ENCODE measurements around the gene CD82.
"Not testable (repeated sequence)": the region's sequence is repeated elsewhere in the genome, so short reads cannot be mapped to it uniquely, and the experiment has no call there.

CD82 gene

DNA sequence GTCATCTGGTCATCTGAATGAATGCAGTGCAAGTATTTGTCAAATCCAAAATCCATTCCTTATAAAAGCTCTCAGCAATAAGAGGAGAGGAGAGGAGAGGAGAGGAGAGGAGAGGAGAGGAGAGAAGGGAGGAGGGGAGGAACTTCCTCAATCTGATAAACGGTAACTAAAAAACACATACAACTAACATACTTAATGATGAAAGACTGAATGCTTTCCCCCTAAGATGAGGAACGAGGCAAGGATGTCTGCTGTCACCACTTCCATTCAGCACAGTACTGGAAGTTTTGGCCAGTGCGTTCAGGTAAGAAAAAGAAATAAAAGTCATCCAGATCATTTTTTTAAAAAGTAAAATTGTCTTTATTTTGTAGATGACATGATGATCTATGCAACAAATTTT lies 80.4 kb downstream of the CD82 start:
- DNase-seq (ENCODE audit: low read depth, low spot score) = no peak
- Histone ChIP-seq H3K4me3 (ENCODE audit: insufficient read length, low read depth) (no peak overlapping the region), H3K27me3 (ENCODE audit: insufficient read depth, insufficient read length) (no peaks in the 10 kb centered on the region), H3K4me1 (ENCODE audit: insufficient read depth, insufficient read length) (no peaks in the 10 kb centered on the region), H3K36me3 (ENCODE audit: insufficient read depth, insufficient read length, low read length) (no peaks in the 10 kb centered on the region), H3K9ac (ENCODE audit: insufficient read length, low read depth) (no peak overlapping the region), H3K9me3 (ENCODE audit: insufficient read depth, low read length) (peaks cover 30% of the 10 kb centered on the region)
- TF ChIP-seq SUZ12 (IDR thresholded peaks at IDR 0.05; ENCODE audit: extremely low read depth, insufficient read depth, insufficient read length) = no peak
- no peak for TF ChIP-seq YY1 (IDR thresholded peaks at IDR 0.05; ENCODE audit: insufficient read depth, insufficient read length)
- no peak for TF ChIP-seq ZNF274 (IDR thresholded peaks at IDR 0.05; ENCODE audit: low read depth, low read length)

DNA sequence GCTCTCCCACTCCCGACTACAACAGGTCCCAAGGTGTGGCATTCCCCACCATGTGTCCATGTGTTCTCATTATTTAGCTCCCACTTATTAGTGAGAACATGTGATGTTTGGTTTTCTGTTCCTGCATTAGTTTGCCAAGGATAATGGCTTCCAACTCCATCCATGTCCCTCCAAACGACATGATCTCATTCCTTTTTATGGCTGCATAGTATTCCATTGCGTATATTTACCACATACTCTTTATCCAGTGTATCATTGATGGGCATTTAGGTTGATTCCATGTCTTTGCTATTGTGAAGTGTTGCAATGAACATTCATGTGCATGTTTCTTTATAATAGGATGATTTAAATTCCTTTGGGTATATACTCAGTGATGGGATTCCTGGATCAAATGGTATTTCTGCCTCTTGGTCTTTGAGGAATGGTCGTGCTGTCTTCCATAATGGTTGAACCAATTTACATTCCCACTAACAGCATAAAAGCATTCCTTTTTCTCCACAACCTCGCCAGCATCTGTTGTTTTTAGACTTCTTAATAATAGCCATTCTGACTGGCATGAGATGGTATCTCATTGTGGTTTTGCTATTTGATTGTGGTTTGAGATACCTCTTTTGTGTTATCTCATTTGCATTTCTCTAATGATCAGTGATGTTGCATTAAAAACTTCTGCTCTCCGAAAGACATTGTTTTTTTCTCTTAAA lies 81.9 kb downstream of the CD82 start:
- H3K9me3 ChIP-seq (ENCODE audit: insufficient read depth, low read length) = peaks cover 28% of the 10 kb centered on the region
- not testable (repeated sequence) for H3K4me1 ChIP-seq (ENCODE audit: insufficient read depth, insufficient read length); DNase-seq (ENCODE audit: low read depth, low spot score); H3K27me3 ChIP-seq (ENCODE audit: insufficient read depth, insufficient read length); H3K4me3 ChIP-seq (ENCODE audit: insufficient read length, low read depth); H3K36me3 ChIP-seq (ENCODE audit: insufficient read depth, insufficient read length, low read length); H3K9ac ChIP-seq (ENCODE audit: insufficient read length, low read depth)

DNA sequence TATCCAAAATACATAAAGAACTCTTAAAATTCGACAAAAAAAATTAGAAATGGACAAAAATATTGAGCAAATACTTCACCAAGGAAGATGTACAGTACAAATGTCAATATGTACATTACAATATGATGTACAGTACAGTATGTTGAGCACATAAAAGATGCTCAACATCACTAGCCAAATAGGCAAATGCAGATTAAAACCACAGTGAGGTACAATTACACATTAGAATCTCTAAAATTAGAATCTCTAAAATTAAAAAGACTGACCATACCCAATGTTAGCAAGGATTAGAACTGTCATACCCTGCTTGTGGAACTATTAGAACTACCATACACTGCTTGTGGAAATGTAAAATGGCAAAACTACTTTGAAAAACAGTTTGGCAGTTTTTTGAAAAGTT lies 82.6 kb downstream of the CD82 start:
- TF ChIP-seq ZNF274 (IDR thresholded peaks at IDR 0.05; ENCODE audit: low read depth, low read length) (no peak), YY1 (IDR thresholded peaks at IDR 0.05; ENCODE audit: insufficient read depth, insufficient read length) (no peak), SUZ12 (IDR thresholded peaks at IDR 0.05; ENCODE audit: extremely low read depth, insufficient read depth, insufficient read length) (no peak)
- H3K36me3 ChIP-seq (ENCODE audit: insufficient read depth, insufficient read length, low read length) = no peaks in the 10 kb centered on the region

DNA sequence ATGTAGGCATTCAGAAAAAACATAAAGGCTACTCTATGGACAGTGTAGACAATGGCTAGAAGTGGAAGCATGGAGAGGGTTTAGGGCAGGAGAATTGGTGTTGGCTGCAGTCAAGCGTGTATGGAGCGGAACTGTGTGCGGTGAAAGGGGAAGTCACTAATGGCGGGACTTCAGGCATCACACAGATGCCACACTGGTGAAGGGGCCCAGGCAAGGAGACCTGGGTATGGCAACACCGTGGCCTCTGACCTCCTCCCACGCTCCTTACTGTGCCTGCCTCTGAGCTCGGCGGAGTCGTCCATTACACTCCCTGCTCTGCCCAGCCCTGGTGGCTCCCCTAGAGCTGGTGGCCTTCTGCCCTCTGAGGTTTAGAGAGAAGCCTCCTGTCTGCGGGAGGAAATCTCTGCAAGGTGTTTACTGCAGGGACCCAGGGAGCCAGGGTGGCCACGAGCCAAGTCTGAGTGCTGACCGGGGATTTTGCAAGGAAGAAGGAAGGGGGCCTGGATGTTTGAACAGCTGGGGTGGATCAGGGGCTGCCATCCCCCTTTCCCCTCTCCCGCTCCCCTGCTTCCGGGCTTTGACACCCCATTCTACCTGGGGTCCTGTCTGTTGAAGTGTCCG lies 86.2 kb downstream of the CD82 start:
- Histone ChIP-seq H3K9ac (ENCODE audit: insufficient read length, low read depth) (no peak overlapping the region), H3K4me3 (ENCODE audit: insufficient read length, low read depth) (no peak overlapping the region), H3K9me3 (ENCODE audit: insufficient read depth, low read length) (peaks cover 7% of the 10 kb centered on the region), H3K27me3 (ENCODE audit: insufficient read depth, insufficient read length) (no peaks in the 10 kb centered on the region), H3K36me3 (ENCODE audit: insufficient read depth, insufficient read length, low read length) (no peaks in the 10 kb centered on the region), H3K4me1 (ENCODE audit: insufficient read depth, insufficient read length) (peaks cover 13% of the 10 kb centered on the region)
- no peak for DNase-seq (ENCODE audit: low read depth, low spot score)
- TF ChIP-seq SUZ12 (IDR thresholded peaks at IDR 0.05; ENCODE audit: extremely low read depth, insufficient read depth, insufficient read length) = no peak
- TF ChIP-seq ZNF274 (IDR thresholded peaks at IDR 0.05; ENCODE audit: low read depth, low read length) = no peak
- TF ChIP-seq YY1 (IDR thresholded peaks at IDR 0.05; ENCODE audit: insufficient read depth, insufficient read length) = no peak

More for the DNA sequence above, 82.6 kb downstream of the CD82 start:
- Histone ChIP-seq H3K4me1 (ENCODE audit: insufficient read depth, insufficient read length) (no peaks in the 10 kb centered on the region), H3K4me3 (ENCODE audit: insufficient read length, low read depth) (no peak overlapping the region), H3K9ac (ENCODE audit: insufficient read length, low read depth) (no peak overlapping the region), H3K9me3 (ENCODE audit: insufficient read depth, low read length) (peaks cover 21% of the 10 kb centered on the region), H3K27me3 (ENCODE audit: insufficient read depth, insufficient read length) (no peaks in the 10 kb centered on the region)
- no peak for DNase-seq (ENCODE audit: low read depth, low spot score)

DNA sequence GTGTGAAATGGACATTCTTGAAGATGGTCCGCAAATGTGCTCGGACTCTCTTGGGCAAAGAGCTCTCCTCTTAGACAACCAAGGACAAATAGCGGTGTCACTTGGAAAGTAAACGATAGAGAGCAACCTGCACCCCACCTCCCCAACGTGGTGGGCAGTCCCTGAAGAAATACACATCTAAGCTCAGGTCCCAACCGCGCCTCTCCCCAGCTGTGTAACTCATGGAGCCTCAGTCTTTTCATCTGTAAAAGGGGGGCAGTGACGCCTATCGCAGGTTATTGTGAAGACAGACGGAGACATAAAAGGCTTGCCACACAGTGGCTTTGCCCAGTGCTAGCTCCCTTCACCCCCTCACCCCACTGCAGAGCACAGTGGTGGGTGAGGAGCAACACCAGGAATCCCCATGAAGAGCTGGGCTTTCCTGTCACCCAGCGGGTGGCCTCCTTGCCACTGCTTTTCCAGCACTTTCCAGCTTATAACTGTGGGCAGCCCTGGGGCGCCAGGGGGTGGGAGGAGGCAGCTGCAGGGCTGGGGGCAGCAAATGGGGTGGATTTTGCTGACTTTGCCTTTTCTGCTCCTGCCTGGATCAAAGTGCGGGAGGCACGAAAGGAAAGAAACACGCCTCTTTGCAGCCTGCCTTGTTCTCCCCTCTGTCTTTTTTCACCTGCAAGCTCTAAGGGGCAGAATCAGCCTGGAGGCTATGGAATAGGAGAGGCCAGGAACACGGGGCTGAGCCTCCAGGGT lies 87.6 kb downstream of the CD82 start:
- Histone ChIP-seq H3K36me3 (ENCODE audit: insufficient read depth, insufficient read length, low read length) (no peaks in the 10 kb centered on the region), H3K9ac (ENCODE audit: insufficient read length, low read depth) (no peak overlapping the region), H3K27me3 (ENCODE audit: insufficient read depth, insufficient read length) (no peaks in the 10 kb centered on the region), H3K4me3 (ENCODE audit: insufficient read length, low read depth) (no peak overlapping the region), H3K9me3 (ENCODE audit: insufficient read depth, low read length) (no peaks in the 10 kb centered on the region), H3K4me1 (ENCODE audit: insufficient read depth, insufficient read length) (peaks cover 13% of the 10 kb centered on the region)
- DNase-seq (ENCODE audit: low read depth, low spot score) = no peak
- TF ChIP-seq ZNF274 (IDR thresholded peaks at IDR 0.05; ENCODE audit: low read depth, low read length) (no peak), SUZ12 (IDR thresholded peaks at IDR 0.05; ENCODE audit: extremely low read depth, insufficient read depth, insufficient read length) (no peak), YY1 (IDR thresholded peaks at IDR 0.05; ENCODE audit: insufficient read depth, insufficient read length) (no peak)

DNA sequence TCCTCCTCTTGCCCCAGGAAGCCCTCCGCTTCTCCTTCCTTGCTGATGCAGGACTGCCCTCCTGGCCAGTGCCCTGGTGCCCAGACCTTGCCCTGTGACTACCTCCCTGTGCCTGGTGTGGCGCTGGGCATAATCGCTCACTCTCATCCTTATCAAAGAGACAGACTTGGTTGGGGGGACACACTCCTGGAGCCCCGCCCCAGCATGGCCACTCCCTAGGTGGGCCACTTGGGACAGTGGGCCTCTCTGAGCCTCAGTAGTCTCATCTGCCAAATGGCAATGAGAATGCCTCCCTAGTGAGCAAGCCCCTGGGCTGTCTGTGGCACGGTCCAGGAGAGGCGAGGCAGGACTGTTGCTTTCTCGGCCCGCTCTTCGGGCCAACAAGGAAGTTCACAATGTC lies 88.6 kb downstream of the CD82 start:
- no peak for TF ChIP-seq SUZ12 (IDR thresholded peaks at IDR 0.05; ENCODE audit: extremely low read depth, insufficient read depth, insufficient read length)
- no peak for TF ChIP-seq ZNF274 (IDR thresholded peaks at IDR 0.05; ENCODE audit: low read depth, low read length)
- TF ChIP-seq YY1 (IDR thresholded peaks at IDR 0.05; ENCODE audit: insufficient read depth, insufficient read length) = no peak
- Histone ChIP-seq H3K9ac (ENCODE audit: insufficient read length, low read depth) (no peak overlapping the region), H3K36me3 (ENCODE audit: insufficient read depth, insufficient read length, low read length) (no peaks in the 10 kb centered on the region), H3K27me3 (ENCODE audit: insufficient read depth, insufficient read length) (no peaks in the 10 kb centered on the region), H3K4me1 (ENCODE audit: insufficient read depth, insufficient read length) (peaks cover 13% of the 10 kb centered on the region), H3K4me3 (ENCODE audit: insufficient read length, low read depth) (no peak overlapping the region), H3K9me3 (ENCODE audit: insufficient read depth, low read length) (no peaks in the 10 kb centered on the region)
- DNase-seq (ENCODE audit: low read depth, low spot score) = no peak

DNA sequence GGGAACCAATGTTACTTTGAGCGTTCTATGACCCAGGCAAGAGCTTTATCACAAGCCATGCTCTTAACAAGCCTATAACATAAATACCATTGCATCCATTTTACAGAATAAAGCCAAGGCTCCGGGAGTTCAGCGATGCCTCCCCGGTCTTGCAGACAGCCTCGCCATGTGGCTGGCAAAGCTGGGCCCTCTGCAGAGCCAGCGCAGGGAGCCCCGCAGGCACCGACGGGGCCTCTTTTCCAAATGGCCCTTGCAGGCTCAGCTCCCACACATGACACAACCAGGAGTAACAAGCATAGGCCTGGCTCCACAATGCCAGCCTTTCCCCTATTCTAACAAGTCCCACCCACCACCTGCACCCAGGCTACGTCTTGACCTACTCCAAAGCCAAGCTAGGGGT lies 89.1 kb downstream of the CD82 start:
- peaks cover under 1% of the 10 kb centered on the region; the same call in 1 of the 2 replicates for H3K9me3 ChIP-seq (ENCODE audit: insufficient read depth, low read length)
- DNase-seq (ENCODE audit: low read depth, low spot score) = no peak
- H3K9ac ChIP-seq (ENCODE audit: insufficient read length, low read depth) = no peak overlapping the region
- H3K36me3 ChIP-seq (ENCODE audit: insufficient read depth, insufficient read length, low read length) = no peaks in the 10 kb centered on the region
- peaks cover 13% of the 10 kb centered on the region for H3K4me1 ChIP-seq (ENCODE audit: insufficient read depth, insufficient read length)
- H3K27me3 ChIP-seq (ENCODE audit: insufficient read depth, insufficient read length) = no peaks in the 10 kb centered on the region
- H3K4me3 ChIP-seq (ENCODE audit: insufficient read length, low read depth) = no peak overlapping the region
- TF ChIP-seq SUZ12 (IDR thresholded peaks at IDR 0.05; ENCODE audit: extremely low read depth, insufficient read depth, insufficient read length) = no peak
- TF ChIP-seq YY1 (IDR thresholded peaks at IDR 0.05; ENCODE audit: insufficient read depth, insufficient read length) = no peak
- no peak for TF ChIP-seq ZNF274 (IDR thresholded peaks at IDR 0.05; ENCODE audit: low read depth, low read length)

Measured in NT2/D1 (cell line).